AG09309 (cell line): ENCODE results near the gene CYS1.
"Not testable (repeated sequence)": the region's sequence is repeated elsewhere in the genome, so short reads cannot be mapped to it uniquely, and the experiment has no call there.

ENCODE experiments used
- DNase-seq: peaks from one replicate; pipeline ENCODE4 v3.0.0-alpha.2; 2010; ENCODE audit warnings: low read depth
- H3K4me3 ChIP-seq: 2 replicates; pipeline ENCODE4 v1.5.1; 2011; ENCODE audit warnings: mild to moderate bottlenecking, low read depth, low read length, moderate library complexity; ENCODE audit not compliant: control insufficient read depth
- TF ChIP-seq, protein P1 (sequence below): IDR thresholded peaks from 2 replicates; pipeline ENCODE4 v1.5.1; 2011; ENCODE audit warnings: mild to moderate bottlenecking, low read depth, low read length, inconsistent platforms; ENCODE audit not compliant: insufficient read depth, control insufficient read depth; ENCODE audit errors: missing control alignments

Gene CYS1

DNA sequence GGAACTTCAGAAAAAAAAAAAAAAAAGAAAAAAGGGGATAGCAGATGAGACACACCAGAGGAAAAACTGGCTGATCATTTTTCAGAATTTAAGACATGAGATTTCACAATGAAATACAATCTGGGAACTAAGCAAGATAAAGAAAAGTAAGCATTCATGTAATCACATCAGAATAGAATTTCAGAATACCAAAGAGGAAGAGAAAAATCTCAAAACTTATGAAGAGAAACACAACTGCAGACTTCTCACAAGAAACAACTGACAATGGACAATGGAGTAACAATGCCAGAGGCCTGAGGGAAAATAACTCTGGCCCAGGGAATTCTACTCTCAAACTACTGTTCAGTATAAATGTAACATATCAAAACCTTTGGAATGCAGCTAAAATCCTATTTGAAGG, 29.1 kb upstream of the CYS1 start:
- no peak for DNase-seq
- TF ChIP-seq, protein P1, sequence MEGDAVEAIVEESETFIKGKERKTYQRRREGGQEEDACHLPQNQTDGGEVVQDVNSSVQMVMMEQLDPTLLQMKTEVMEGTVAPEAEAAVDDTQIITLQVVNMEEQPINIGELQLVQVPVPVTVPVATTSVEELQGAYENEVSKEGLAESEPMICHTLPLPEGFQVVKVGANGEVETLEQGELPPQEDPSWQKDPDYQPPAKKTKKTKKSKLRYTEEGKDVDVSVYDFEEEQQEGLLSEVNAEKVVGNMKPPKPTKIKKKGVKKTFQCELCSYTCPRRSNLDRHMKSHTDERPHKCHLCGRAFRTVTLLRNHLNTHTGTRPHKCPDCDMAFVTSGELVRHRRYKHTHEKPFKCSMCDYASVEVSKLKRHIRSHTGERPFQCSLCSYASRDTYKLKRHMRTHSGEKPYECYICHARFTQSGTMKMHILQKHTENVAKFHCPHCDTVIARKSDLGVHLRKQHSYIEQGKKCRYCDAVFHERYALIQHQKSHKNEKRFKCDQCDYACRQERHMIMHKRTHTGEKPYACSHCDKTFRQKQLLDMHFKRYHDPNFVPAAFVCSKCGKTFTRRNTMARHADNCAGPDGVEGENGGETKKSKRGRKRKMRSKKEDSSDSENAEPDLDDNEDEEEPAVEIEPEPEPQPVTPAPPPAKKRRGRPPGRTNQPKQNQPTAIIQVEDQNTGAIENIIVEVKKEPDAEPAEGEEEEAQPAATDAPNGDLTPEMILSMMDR = no peak

GRCh38 chr2:10104906-10105305, 24.7 kb upstream of the CYS1 start:
- DNase-seq, H3K4me3 ChIP-seq: not testable (repeated sequence)

More for the DNA sequence above, 29.1 kb upstream of the CYS1 start:
- H3K4me3 ChIP-seq = no peak overlapping the region

GRCh38 chr2:10103179-10103578, 23.0 kb upstream of the CYS1 start:
- no peak for DNase-seq
- TF ChIP-seq, protein P1 = no peak
- no peak overlapping the region for H3K4me3 ChIP-seq

DNA sequence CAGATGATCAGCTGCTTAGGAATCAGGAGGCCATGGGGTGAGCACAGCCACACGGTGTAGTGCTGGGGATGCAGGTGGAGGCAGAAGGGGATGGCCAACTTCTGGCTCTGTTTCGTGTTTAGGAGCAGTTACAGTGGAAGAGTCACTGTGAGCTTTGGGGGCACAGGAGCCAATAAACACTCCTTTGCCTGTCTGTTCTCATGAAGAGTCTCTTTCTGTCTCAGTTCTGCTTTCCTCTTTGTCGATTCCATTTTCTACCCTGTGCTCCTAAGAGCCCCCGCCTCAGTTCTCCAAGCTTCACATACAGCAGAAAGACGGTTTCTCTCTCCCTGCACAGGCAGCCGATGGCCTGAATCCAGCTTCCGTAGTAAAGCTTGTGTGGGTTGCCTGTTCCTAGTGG, 21.3 kb upstream of the CYS1 start:
- TF ChIP-seq, protein P1 = no peak
- H3K4me3 ChIP-seq = no peak overlapping the region
- DNase-seq = no peak

GRCh38 chr2:10097352-10098148, 17.3 kb upstream of the CYS1 start:
- TF ChIP-seq, protein P1 = peak; percentile 97
- no peak overlapping the region for H3K4me3 ChIP-seq
- no peak for DNase-seq

- no peak for DNase-seq
- TF ChIP-seq, protein P1 = no peak
- no peak overlapping the region for H3K4me3 ChIP-seq
Measured at GRCh38 chr2:10096641-10097040, 16.4 kb upstream of the CYS1 start.

- TF ChIP-seq, protein P1 = no peak
- no peak for DNase-seq
- no peak overlapping the region for H3K4me3 ChIP-seq
Measured at GRCh38 chr2:10095175-10095574, 15.0 kb upstream of the CYS1 start.
